Measurements from ENCODE around the gene TMEM127. TPM values are rescaled to one million over a fixed set of nuclear protein-coding genes. Genes with fewer than 3 reads are reported as not detected.

TMEM127 gene
- polyA plus RNA-seq, 3 donors = 72.3 to 107 (median 78.5) TPM

- H3K27ac ChIP-seq (ENCODE audit: low read depth in 1 of 2, low read length in 2 of 2) = peak overlapping the region in 1 of 2 donors; percentile 29
- Mint-ChIP-seq H3K4me3 (peak overlapping the region; percentile 64 to 99), H3K4me1 (peaks cover 30% of the 10 kb centered on the region), H3K36me3 (peaks cover 57 to 76% of the 10 kb centered on the region in 2 donors), H3K27me3 (ENCODE audit: low read depth in 3 of 3) (peaks cover 0 to 3% (median 0%) of the 10 kb centered on the region in 3 donors), H3K9me3 (no peaks in the 10 kb centered on the region), H3K27ac (peak overlapping the region in 5 of 7 donors; percentile 19 to 77 (median 57))
- no peaks in the 10 kb centered on the region for H3K9me3 ChIP-seq (replicated peaks in 1 of 2; ENCODE audit: control insufficient read depth in 1 of 2, insufficient read depth in 1 of 2, low read length in 2 of 2)
- H3K4me1 ChIP-seq (ENCODE audit: control insufficient read depth in 1 of 2, insufficient read depth in 2 of 2, low read length in 2 of 2) = peaks cover 26 to 40% of the 10 kb centered on the region in 2 donors
- H3K27me3 ChIP-seq (ENCODE audit: control insufficient read depth in 2 of 2, insufficient read depth in 2 of 2, low read length in 2 of 2) = no peaks in the 10 kb centered on the region
- H3K4me3 ChIP-seq (replicated peaks in 1 of 3; ENCODE audit: low read depth in 2 of 3, low read length in 3 of 3) = peak overlapping the region in 1 of 3 experiments; percentile 98
- peaks cover 58% of the 10 kb centered on the region for H3K79me2 ChIP-seq (ENCODE audit: insufficient read depth, low read length)
- H2AFZ ChIP-seq (ENCODE audit: insufficient read depth, low read depth, low read length, poor library complexity, severe bottlenecking) = no peak overlapping the region
- intact Hi-C loops (cut with micrococcal nuclease) = loop anchor here (2.0 to 10.0 kb wide), 6 partner anchors 35 to 273 kb away; partner anchors contain the start of genes ANKRD36C (in 1 of the 2), ASTL (in 1 of the 2), DUSP2 (in 1 of the 2) and SNRNP200 (in 1 of the 2)
- TF ChIP-seq CTCF (IDR thresholded peaks at IDR 0.05) = peak; percentile 61
- no peak overlapping the region for H3K9ac ChIP-seq (ENCODE audit: insufficient read depth, low read length, poor library complexity, severe bottlenecking)
- peaks cover 37% of the 10 kb centered on the region for H4K20me1 ChIP-seq (ENCODE audit: insufficient read depth, low read length)
- peak in 2 of 3 donors; percentile 38 to 51 for DNase-seq
- WGBS (ENCODE audit: insufficient coverage) = 70% methylated on average over 7 of the region's 12 CpGs
- H3K36me3 ChIP-seq (replicated peaks in 1 of 2; ENCODE audit: control insufficient read depth in 1 of 2, insufficient read depth in 2 of 2, low read length in 2 of 2) = peaks cover 50 to 73% of the 10 kb centered on the region in 2 donors
- peak overlapping the region; percentile 99 for H3K4me2 ChIP-seq (replicated peaks; ENCODE audit: extremely low read depth, low read length, poor library complexity, severe bottlenecking)
Measured at GRCh38 chr2:96267159-96267971, 1.6 kb upstream of the TMEM127 start.

- Mint-ChIP-seq H3K4me1 (peaks cover 50% of the 10 kb centered on the region), H3K9me3 (no peaks in the 10 kb centered on the region), H3K36me3 (peaks cover 60 to 75% of the 10 kb centered on the region in 2 donors), H3K27me3 (ENCODE audit: low read depth in 3 of 3) (peaks cover 0 to 3% (median 0%) of the 10 kb centered on the region in 3 donors), H3K27ac (peak overlapping the region; percentile 85 to 98 (median 93)), H3K4me3 (peak overlapping the region; percentile 90 to 99)
- no peaks in the 10 kb centered on the region for H3K9me3 ChIP-seq (replicated peaks in 1 of 2; ENCODE audit: control insufficient read depth in 1 of 2, insufficient read depth in 1 of 2, low read length in 2 of 2)
- peak in 1 of 3 donors; percentile 19 for DNase-seq
- intact Hi-C loops (cut with micrococcal nuclease) = loop anchor here (2.0 to 10.0 kb wide), 6 partner anchors 25 to 271 kb away; partner anchors contain the start of genes ANKRD36C (in 1 of the 2), DUSP2 (in 1 of the 2), SNRNP200 (in 1 of the 2) and STARD7 (in 1 of the 2)
- no peaks in the 10 kb centered on the region for H3K27me3 ChIP-seq (ENCODE audit: control insufficient read depth in 2 of 2, insufficient read depth in 2 of 2, low read length in 2 of 2)
- peak overlapping the region; percentile 99 for H3K4me2 ChIP-seq (replicated peaks; ENCODE audit: extremely low read depth, low read length, poor library complexity, severe bottlenecking)
- TF ChIP-seq CTCF (IDR thresholded peaks at IDR 0.05) = no peak
- peak overlapping the region; percentile 95 to 98 (median 98) for H3K4me3 ChIP-seq (replicated peaks in 1 of 3; ENCODE audit: low read depth in 2 of 3, low read length in 3 of 3)
- peaks cover 45 to 60% of the 10 kb centered on the region in 2 donors for H3K4me1 ChIP-seq (ENCODE audit: control insufficient read depth in 1 of 2, insufficient read depth in 2 of 2, low read length in 2 of 2)
- H3K36me3 ChIP-seq (replicated peaks in 1 of 2; ENCODE audit: control insufficient read depth in 1 of 2, insufficient read depth in 2 of 2, low read length in 2 of 2) = peaks cover 35 to 64% of the 10 kb centered on the region in 2 donors
- peak overlapping the region; percentile 92 for H2AFZ ChIP-seq (ENCODE audit: insufficient read depth, low read depth, low read length, poor library complexity, severe bottlenecking)
- peak overlapping the region; percentile 97 for H3K9ac ChIP-seq (ENCODE audit: insufficient read depth, low read length, poor library complexity, severe bottlenecking)
- H3K79me2 ChIP-seq (ENCODE audit: insufficient read depth, low read length) = peaks cover 75% of the 10 kb centered on the region
- peak overlapping the region; percentile 88 to 97 for H3K27ac ChIP-seq (ENCODE audit: low read depth in 1 of 2, low read length in 2 of 2)
- H4K20me1 ChIP-seq (ENCODE audit: insufficient read depth, low read length) = peaks cover 40% of the 10 kb centered on the region
- WGBS (ENCODE audit: insufficient coverage) = 0% methylated on average over 49 of the region's 49 CpGs
Measured at GRCh38 chr2:96265349-96265839, 403 bp downstream of the TMEM127 start.

All from CD14-positive monocyte (primary cell).